Measurements from ENCODE around the gene APOLD1. TPM values are rescaled to one million over a fixed set of nuclear protein-coding genes. Genes with fewer than 3 reads are reported as not detected.

The APOLD1 gene
- total RNA-seq, 6 donors from 2014 or later: 8.5 to 36.5 (median 15.6) TPM

- Histone ChIP-seq H3K27ac (no peak overlapping the region), H3K36me3 (no peaks in the 10 kb centered on the region), H3K4me3 (no peak overlapping the region), H3K27me3 (no peaks in the 10 kb centered on the region), H3K4me1 (peaks cover 19 to 38% (median 22%) of the 10 kb centered on the region in 4 donors), H3K9me3 (no peaks in the 10 kb centered on the region)
- TF ChIP-seq POLR2A (IDR thresholded peaks at IDR 0.05): no peak
- TF ChIP-seq POLR2AphosphoS5 (IDR thresholded peaks at IDR 0.05): no peak
- TF ChIP-seq CTCF (IDR thresholded peaks at IDR 0.05): no peak
- no peak for TF ChIP-seq EP300 (IDR thresholded peaks at IDR 0.05)
- ATAC-seq (ENCODE audit: low FRiP score in 2 of 2) (no peak), DNase-seq (no peak)
- 66 to 76% methylated on average over 4 of the region's 4 CpGs for WGBS, 2 donors
Measured at GRCh38 chr12:12790956-12791355, 5.5 kb downstream of the APOLD1 start.

- Histone ChIP-seq H3K9me3 (no peaks in the 10 kb centered on the region), H3K4me3 (peak overlapping the region in 1 of 4 donors; percentile 3), H3K27ac (no peak overlapping the region), H3K4me1 (peaks cover 13 to 31% (median 20%) of the 10 kb centered on the region in 4 donors), H3K27me3 (no peaks in the 10 kb centered on the region), H3K36me3 (no peaks in the 10 kb centered on the region)
- DNase-seq (no peak), ATAC-seq (ENCODE audit: low FRiP score in 2 of 2) (no peak)
- TF ChIP-seq EP300 (IDR thresholded peaks at IDR 0.05) (no peak), CTCF (IDR thresholded peaks at IDR 0.05) (no peak), POLR2A (IDR thresholded peaks at IDR 0.05) (no peak), POLR2AphosphoS5 (IDR thresholded peaks at IDR 0.05) (no peak)
- WGBS, 2 donors: 46 to 47% methylated on average over 7 of the region's 7 CpGs
Measured at GRCh38 chr12:12791756-12792369, 6.4 kb downstream of the APOLD1 start.

- H3K36me3 ChIP-seq: no peaks in the 10 kb centered on the region
- no peaks in the 10 kb centered on the region for H3K27me3 ChIP-seq
- no peak overlapping the region for H3K4me3 ChIP-seq
- no peaks in the 10 kb centered on the region for H3K9me3 ChIP-seq
- TF ChIP-seq POLR2AphosphoS5 (IDR thresholded peaks at IDR 0.05): no peak
- TF ChIP-seq EP300 (IDR thresholded peaks at IDR 0.05): no peak
- no peak for TF ChIP-seq POLR2A (IDR thresholded peaks at IDR 0.05)
- no peak for TF ChIP-seq CTCF (IDR thresholded peaks at IDR 0.05)
- H3K4me1 ChIP-seq: peaks cover 11 to 27% (median 17%) of the 10 kb centered on the region in 4 donors
- H3K27ac ChIP-seq: no peak overlapping the region
- ATAC-seq (ENCODE audit: low FRiP score in 2 of 2): no peak
- 85 to 89% methylated on average over 6 of the region's 6 CpGs for WGBS, 2 donors
- DNase-seq: no peak
Measured at GRCh38 chr12:12792421-12792820, 7.0 kb downstream of the APOLD1 start.

GRCh38 chr12:12794686-12795085 is 9.2 kb downstream of the APOLD1 start:
- WGBS, 2 donors: 95% methylated on average over 2 of the region's 2 CpGs
- TF ChIP-seq EP300 (IDR thresholded peaks at IDR 0.05) (no peak), POLR2AphosphoS5 (IDR thresholded peaks at IDR 0.05) (no peak), CTCF (IDR thresholded peaks at IDR 0.05) (no peak)
- no peaks in the 10 kb centered on the region for H3K36me3 ChIP-seq
- H3K27me3 ChIP-seq: no peaks in the 10 kb centered on the region
- H3K4me1 ChIP-seq: peaks cover 0 to 10% (median 3%) of the 10 kb centered on the region in 4 donors
- H3K9me3 ChIP-seq: no peaks in the 10 kb centered on the region
- ATAC-seq (ENCODE audit: low FRiP score in 2 of 2) (no peak), DNase-seq (no peak)
- no peak overlapping the region for H3K27ac ChIP-seq
- H3K4me3 ChIP-seq: no peak overlapping the region

- no peak for ATAC-seq (ENCODE audit: low FRiP score in 2 of 2)
- Histone ChIP-seq H3K27me3 (no peaks in the 10 kb centered on the region), H3K9me3 (no peaks in the 10 kb centered on the region), H3K27ac (no peak overlapping the region), H3K4me3 (no peak overlapping the region), H3K36me3 (no peaks in the 10 kb centered on the region), H3K4me1 (peaks cover 0 to 10% (median 3%) of the 10 kb centered on the region in 4 donors)
- no peak for DNase-seq
- TF ChIP-seq POLR2AphosphoS5 (IDR thresholded peaks at IDR 0.05) (no peak), POLR2A (IDR thresholded peaks at IDR 0.05) (no peak), CTCF (IDR thresholded peaks at IDR 0.05) (no peak), EP300 (IDR thresholded peaks at IDR 0.05) (no peak)
- WGBS, 2 donors: 71 to 94% methylated on average over 3 of the region's 3 CpGs
Measured at GRCh38 chr12:12796171-12796570, 10.7 kb downstream of the APOLD1 start.
